GM12878 (cell line): ENCODE results near the gene WWOX. TPM values are rescaled to one million over a fixed set of nuclear protein-coding genes. Genes with fewer than 3 reads are reported as not detected.

ENCODE experiments used
- ASH2L ChIP-seq: fragments of 300-600, 200-600 bp; sonication (generic); IDR thresholded peaks from 2 replicates; pipeline ENCODE4 v1.6.1; 2017; ENCODE audit warnings: low read depth, mild to moderate bottlenecking, borderline replicate concordance
- CREB1 ChIP-seq: IDR thresholded peaks from 2 replicates; pipeline ENCODE4 v1.6.1; 2012; ENCODE audit warnings: low read depth, mild to moderate bottlenecking, inconsistent platforms
- CUX1 ChIP-seq: IDR thresholded peaks from 2 replicates; pipeline ENCODE4 v1.6.1; 2012; ENCODE audit warnings: improper control_type of control experiment, low read depth, low read length; ENCODE audit not compliant: insufficient replicate concordance
- EED ChIP-seq: sonication (generic); IDR thresholded peaks from 2 replicates; pipeline ENCODE4 v1.6.1; 2016; ENCODE audit warnings: antibody characterized with exemption, low read depth
- LARP7 ChIP-seq: fragments of 450-650 bp; IDR thresholded peaks from 2 replicates; pipeline ENCODE4 v1.6.1; 2017; ENCODE audit warnings: mild to moderate bottlenecking
- PBX3 ChIP-seq: IDR thresholded peaks from 2 replicates; pipeline ENCODE4 v1.6.1; 2011; ENCODE audit warnings: mild to moderate bottlenecking, low read depth, low read length, moderate library complexity; ENCODE audit not compliant: insufficient replicate concordance
- PML ChIP-seq: IDR thresholded peaks from 2 replicates; pipeline ENCODE4 v1.6.1; 2012; ENCODE audit warnings: low read length, inconsistent platforms
- RELA ChIP-seq: fragments of 450-650 bp; IDR thresholded peaks from 2 replicates; pipeline ENCODE4 v1.8.0; 2014; ENCODE audit warnings: borderline replicate concordance; ENCODE audit not compliant: partially characterized antibody
- ZBTB11 ChIP-seq: fragments of 450-650 bp; formaldehyde crosslinking; IDR thresholded peaks from 2 replicates; pipeline ENCODE4 v1.5.0; 2022; ENCODE audit warnings: mild to moderate bottlenecking, missing genetic modification characterization
- polyA plus RNA-seq, 11 experiments: library from polyadenylated mRNA; depleted of rRNA in 4 of 11; unstranded in 6 of 11; stranded (reverse) in 5 of 11; fragments of >200 nt; fragmentation: Nextera tagmentation in 4 of 11; fragmentation: Illumina TruSeq in 1 of 11; extraction: Ambion mirVana in 4 of 11; extraction: Trizol in 1 of 11; gene quantifications; 1 replicate in 1 of 11; 2 replicates in 10 of 11; pipeline versions ENCODE4 v1.2.1 to v1.2.3, GENCODE V29; 2011 to 2016; ENCODE audit warnings: inconsistent platforms in 2 of 11, missing spikeins in 2 of 11, low read depth in 1 of 11
- total RNA-seq, 4 experiments: library from RNA; depleted of rRNA in 3 of 4; stranded (reverse); fragments of >200 nt in 3 of 4; fragmentation: Illumina TruSeq in 1 of 4; extraction: Trizol in 1 of 4; gene quantifications; 2 replicates each; pipeline versions ENCODE4 v1.2.1 to v1.2.3, GENCODE V29; 2013 to 2021
- TF ChIP-seq, protein P1 (sequence below): IDR thresholded peaks from 2 replicates; pipeline ENCODE4 v1.6.1; 2012; ENCODE audit warnings: low read depth, low read length, improper control_type of control experiment
- TF ChIP-seq, protein P2 (sequence below): fragments of 450-650 bp; IDR thresholded peaks from 2 replicates; pipeline ENCODE4 v1.6.1; 2016; ENCODE audit warnings: mild to moderate bottlenecking, moderate library complexity, borderline replicate concordance

The WWOX gene
- total and polyA plus RNA-seq, 10 of the 15 experiments (the other 5 are each of a cell fraction or from before 2014, with no cell fraction given), result 2.8 to 24.4 (median 17.8) TPM

DNA sequence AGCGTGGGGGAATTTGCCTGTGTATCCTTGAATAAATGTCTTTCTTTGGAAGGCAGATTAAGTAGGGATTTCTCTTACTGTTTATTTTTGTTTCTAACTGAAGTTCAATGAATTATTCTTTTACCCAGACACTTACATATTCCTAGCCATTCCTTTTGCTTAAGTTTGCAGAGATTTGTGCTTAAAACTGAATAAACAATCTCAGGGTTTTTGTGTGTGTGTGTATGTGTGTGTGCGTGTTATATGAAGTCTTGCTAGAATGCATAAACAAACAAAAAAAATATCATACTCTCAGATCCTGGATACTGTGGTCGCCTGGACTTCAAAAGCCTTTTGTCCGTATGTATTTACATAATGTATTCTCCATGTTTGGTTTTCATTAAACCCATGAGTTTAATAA is 828.3 kb downstream of the WWOX start (continued):
- TF ChIP-seq, protein P1, sequence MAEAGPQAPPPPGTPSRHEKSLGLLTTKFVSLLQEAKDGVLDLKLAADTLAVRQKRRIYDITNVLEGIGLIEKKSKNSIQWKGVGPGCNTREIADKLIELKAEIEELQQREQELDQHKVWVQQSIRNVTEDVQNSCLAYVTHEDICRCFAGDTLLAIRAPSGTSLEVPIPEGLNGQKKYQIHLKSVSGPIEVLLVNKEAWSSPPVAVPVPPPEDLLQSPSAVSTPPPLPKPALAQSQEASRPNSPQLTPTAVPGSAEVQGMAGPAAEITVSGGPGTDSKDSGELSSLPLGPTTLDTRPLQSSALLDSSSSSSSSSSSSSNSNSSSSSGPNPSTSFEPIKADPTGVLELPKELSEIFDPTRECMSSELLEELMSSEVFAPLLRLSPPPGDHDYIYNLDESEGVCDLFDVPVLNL, result no peak
- TF ChIP-seq RELA (no peak), EED (no peak), CUX1 (no peak), PML (no peak), PBX3 (no peak), ZBTB11 (no peak), ASH2L (no peak), CREB1 (no peak), LARP7 (no peak)
- TF ChIP-seq, protein P2, sequence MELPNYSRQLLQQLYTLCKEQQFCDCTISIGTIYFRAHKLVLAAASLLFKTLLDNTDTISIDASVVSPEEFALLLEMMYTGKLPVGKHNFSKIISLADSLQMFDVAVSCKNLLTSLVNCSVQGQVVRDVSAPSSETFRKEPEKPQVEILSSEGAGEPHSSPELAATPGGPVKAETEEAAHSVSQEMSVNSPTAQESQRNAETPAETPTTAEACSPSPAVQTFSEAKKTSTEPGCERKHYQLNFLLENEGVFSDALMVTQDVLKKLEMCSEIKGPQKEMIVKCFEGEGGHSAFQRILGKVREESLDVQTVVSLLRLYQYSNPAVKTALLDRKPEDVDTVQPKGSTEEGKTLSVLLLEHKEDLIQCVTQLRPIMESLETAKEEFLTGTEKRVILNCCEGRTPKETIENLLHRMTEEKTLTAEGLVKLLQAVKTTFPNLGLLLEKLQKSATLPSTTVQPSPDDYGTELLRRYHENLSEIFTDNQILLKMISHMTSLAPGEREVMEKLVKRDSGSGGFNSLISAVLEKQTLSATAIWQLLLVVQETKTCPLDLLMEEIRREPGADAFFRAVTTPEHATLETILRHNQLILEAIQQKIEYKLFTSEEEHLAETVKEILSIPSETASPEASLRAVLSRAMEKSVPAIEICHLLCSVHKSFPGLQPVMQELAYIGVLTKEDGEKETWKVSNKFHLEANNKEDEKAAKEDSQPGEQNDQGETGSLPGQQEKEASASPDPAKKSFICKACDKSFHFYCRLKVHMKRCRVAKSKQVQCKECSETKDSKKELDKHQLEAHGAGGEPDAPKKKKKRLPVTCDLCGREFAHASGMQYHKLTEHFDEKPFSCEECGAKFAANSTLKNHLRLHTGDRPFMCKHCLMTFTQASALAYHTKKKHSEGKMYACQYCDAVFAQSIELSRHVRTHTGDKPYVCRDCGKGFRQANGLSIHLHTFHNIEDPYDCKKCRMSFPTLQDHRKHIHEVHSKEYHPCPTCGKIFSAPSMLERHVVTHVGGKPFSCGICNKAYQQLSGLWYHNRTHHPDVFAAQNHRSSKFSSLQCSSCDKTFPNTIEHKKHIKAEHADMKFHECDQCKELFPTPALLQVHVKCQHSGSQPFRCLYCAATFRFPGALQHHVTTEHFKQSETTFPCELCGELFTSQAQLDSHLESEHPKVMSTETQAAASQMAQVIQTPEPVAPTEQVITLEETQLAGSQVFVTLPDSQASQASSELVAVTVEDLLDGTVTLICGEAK, result no peak
